ENCODE data around the gene CD83. TPM values are rescaled to one million over a fixed set of nuclear protein-coding genes. Genes with fewer than 3 reads are reported as not detected.

CD83 gene
- total and polyA plus RNA-seq, 2 of the 8 experiments (the other 6 are each of a cell fraction or from before 2014, with no cell fraction given), result 4.6 to 8.5 TPM

GRCh38 chr6:14084388-14084787 is 33.2 kb upstream of the CD83 start:
- Histone ChIP-seq H3K27me3 (replicated peaks in 1 of 4; ENCODE audit: control insufficient read depth in 3 of 4, extremely low read depth in 1 of 4, insufficient read depth in 3 of 4, low read length in 3 of 4) (no peaks in the 10 kb centered on the region), H3K27ac (ENCODE audit: low read depth, low read length) (no peak overlapping the region), H3K9me3 (ENCODE audit: insufficient read depth in 2 of 2, low read depth in 1 of 2, low read length in 1 of 2) (no peaks in the 10 kb centered on the region), H2BK20ac (ENCODE audit: low read length) (no peak overlapping the region), H3K4ac (replicated peaks; ENCODE audit: insufficient read length, low read depth, low read length) (no peak overlapping the region), H3K4me2 (ENCODE audit: insufficient read depth in 1 of 2, low read depth in 2 of 2, low read length in 2 of 2) (no peak overlapping the region), H3K23ac (ENCODE audit: insufficient read length) (no peak overlapping the region), H2BK5ac (ENCODE audit: low read depth, low read length) (no peak overlapping the region), H4K8ac (ENCODE audit: extremely low read depth, insufficient read depth, low read length) (no peak overlapping the region), H4K20me1 (replicated peaks in 1 of 2; ENCODE audit: control insufficient read depth in 1 of 2, insufficient read depth in 2 of 2, low read length in 2 of 2) (no peaks in the 10 kb centered on the region), H3K56ac (replicated peaks; ENCODE audit: insufficient read length, low read depth, low read length) (no peak overlapping the region), H3K36me3 (ENCODE audit: control insufficient read depth in 2 of 4, insufficient read depth in 4 of 4, low read length in 3 of 4) (no peaks in the 10 kb centered on the region), H3K23me2 (ENCODE audit: low read depth, low read length) (peaks cover 2% of the 10 kb centered on the region; the same call in 1 of the 2 replicates), H2BK12ac (ENCODE audit: low read depth, low read length) (no peak overlapping the region), H2BK15ac (ENCODE audit: low read length) (no peak overlapping the region), H3K79me2 (ENCODE audit: control insufficient read depth in 1 of 2, insufficient read depth in 2 of 2, low read length in 2 of 2) (no peaks in the 10 kb centered on the region), H2AFZ (ENCODE audit: low read length) (no peak overlapping the region), H3K79me1 (ENCODE audit: low read depth, low read length) (no peaks in the 10 kb centered on the region), H4K91ac (replicated peaks; ENCODE audit: insufficient read length, low read length) (no peak overlapping the region), H3K4me3 (ENCODE audit: extremely low read depth in 1 of 4, insufficient read depth in 2 of 4, low read depth in 3 of 4, low read length in 4 of 4) (no peak overlapping the region), H3K18ac (ENCODE audit: extremely low read depth, low read length) (no peak overlapping the region), H2AK5ac (ENCODE audit: low read depth, low read length) (no peak overlapping the region), H3K4me1 (replicated peaks in 1 of 4; ENCODE audit: control insufficient read depth in 3 of 4, insufficient read depth in 4 of 4, low read length in 3 of 4) (peaks cover 0 to 8% (median 5%) of the 10 kb centered on the region in 4 experiments; a peak in 3 of 7 replicates), H3K9ac (replicated peaks in 1 of 4; ENCODE audit: extremely low read depth in 1 of 4, low read depth in 3 of 4, low read length in 3 of 4) (no peak overlapping the region), H4K5ac (ENCODE audit: insufficient read length, low read depth, low read length) (no peak overlapping the region), H2BK120ac (replicated peaks; ENCODE audit: low read depth, low read length) (no peak overlapping the region), H3K14ac (ENCODE audit: insufficient read length) (no peak overlapping the region)
- WGBS, 2 experiments (ENCODE audit: extremely low coverage in 1 of 2, insufficient coverage in 1 of 2, insufficient read length in 1 of 2, insufficient replicate concordance in 2 of 2, low coverage in 1 of 2, low lambda C conversion rate in 2 of 2, missing lambda C conversion rate in 1 of 2), result 84% methylated on average over 9 of the region's 11 CpGs; no CpG with 5 or more reads in 1 of the 2 experiments
- DNase-seq (ENCODE audit: low read depth in 1 of 2, low spot score in 2 of 2), result no peak
- no peak for TF ChIP-seq CHD1 (IDR thresholded peaks at IDR 0.05; ENCODE audit: low read depth, low read length)
- TF ChIP-seq TAF1 (IDR thresholded peaks at IDR 0.05; ENCODE audit: low read depth, low read length), result no peak
- TF ChIP-seq CBX5 (IDR thresholded peaks at IDR 0.05; ENCODE audit: low read depth, low read length), result no peak
- no peak for TF ChIP-seq RBBP5 (IDR thresholded peaks at IDR 0.05; ENCODE audit: borderline replicate concordance, low read depth, low read length)
- TF ChIP-seq RAD21 (IDR thresholded peaks at IDR 0.05 in 1 of 2, conservative IDR thresholded peaks at IDR 0.05 in 1 of 2; ENCODE audit: low read depth in 2 of 2, low read length in 2 of 2), result no peak
- ChIA-PET POLR2A (ENCODE audit: partially characterized antibody) (no interaction called here), CTCF (ENCODE audit: partially characterized antibody) (interaction anchor here (0.5 to 2.1 kb wide), 3 partner anchors 18 to 209 kb away, joined by 3 to 6 read pairs (median 4); no protein-coding TSS in a partner anchor)
- no peak for FAIRE-seq
